GM12878 (cell line): Measurements from ENCODE around the gene ZDHHC1.

Experiments
- CBX5 ChIP-seq: sonication (generic); IDR thresholded peaks from 2 replicates; pipeline ENCODE4 v1.6.1; 2016; ENCODE audit warnings: low read depth, moderate library complexity, mild to moderate bottlenecking, inconsistent platforms
- CEBPB ChIP-seq, 2 experiments: fragments of 150-350 bp in 1 of 2; IDR thresholded peaks; 2 replicates each; pipeline ENCODE4 v1.6.1; 2012 to 2014; ENCODE audit warnings: low read depth in 2 of 2, low read length in 2 of 2, borderline replicate concordance in 1 of 2, inconsistent platforms in 1 of 2
- EP300 ChIP-seq, 2 experiments: fragments of 150-350 bp in 1 of 2; IDR thresholded peaks; 2 replicates each; pipeline ENCODE4 v1.6.1; 2011 to 2012; ENCODE audit warnings: low read depth in 2 of 2, low read length in 2 of 2, borderline replicate concordance in 1 of 2, improper control_type of control experiment in 1 of 2, inconsistent platforms in 1 of 2; ENCODE audit not compliant: control insufficient read depth in 1 of 2
- EZH2 ChIP-seq: IDR thresholded peaks from 2 replicates; pipeline ENCODE4 v1.6.1; 2012; ENCODE audit warnings: low read depth, mild to moderate bottlenecking, control low read depth, inconsistent platforms, low read length, borderline replicate concordance; ENCODE audit not compliant: control insufficient read depth
- RB1 ChIP-seq: fragments of 450-650 bp; formaldehyde crosslinking; IDR thresholded peaks from 2 replicates; pipeline ENCODE4 v1.6.1; 2017; ENCODE audit warnings: mild to moderate bottlenecking, borderline replicate concordance
- RBBP5 ChIP-seq: fragments of 200-600 bp; sonication (generic); conservative IDR thresholded peaks from 2 replicates; pipeline ENCODE4 v1.6.1; 2016
- RFX5 ChIP-seq: IDR thresholded peaks from 2 replicates; pipeline ENCODE4 v1.6.1; 2011; ENCODE audit warnings: low read depth, low read length, improper control_type of control experiment
- TAF1 ChIP-seq: IDR thresholded peaks from 2 replicates; pipeline ENCODE4 v1.6.1; 2011; ENCODE audit warnings: mild to moderate bottlenecking, low read depth, low read length, borderline replicate concordance
- YY1 ChIP-seq: IDR thresholded peaks from 2 replicates; pipeline ENCODE4 v1.6.1; 2011; ENCODE audit warnings: low read depth, mild to moderate bottlenecking, low read length
- TF ChIP-seq, protein P1 (sequence below), 3 experiments: IDR thresholded peaks in 2 of 3; conservative IDR thresholded peaks in 1 of 3; 2 replicates each; pipeline ENCODE4 v1.5.1; 2011; ENCODE audit warnings: low read depth in 3 of 3, low read length in 3 of 3, mild to moderate bottlenecking in 3 of 3, control low read depth in 2 of 3, moderate library complexity in 2 of 3, inconsistent platforms in 1 of 3, mixed read lengths in 1 of 3; ENCODE audit not compliant: control insufficient read depth in 2 of 3, insufficient read depth in 1 of 3; ENCODE audit errors: extremely low read depth in 1 of 3
- TF ChIP-seq, protein P2 (sequence below): fragments of 450-650 bp; IDR thresholded peaks from 2 replicates; pipeline ENCODE4 v1.6.1; 2016; ENCODE audit warnings: mild to moderate bottlenecking, moderate library complexity, borderline replicate concordance
- TF ChIP-seq, protein P3 (sequence below): IDR thresholded peaks from 2 replicates; pipeline ENCODE4 v1.6.1; 2011; ENCODE audit warnings: low read depth, mild to moderate bottlenecking, low read length, moderate library complexity, borderline replicate concordance; ENCODE audit errors: extremely low read depth
- TF ChIP-seq, protein P4 (sequence below): IDR thresholded peaks from 2 replicates; pipeline ENCODE4 v1.6.1; 2012; ENCODE audit warnings: low read depth, low read length, improper control_type of control experiment

DNA sequence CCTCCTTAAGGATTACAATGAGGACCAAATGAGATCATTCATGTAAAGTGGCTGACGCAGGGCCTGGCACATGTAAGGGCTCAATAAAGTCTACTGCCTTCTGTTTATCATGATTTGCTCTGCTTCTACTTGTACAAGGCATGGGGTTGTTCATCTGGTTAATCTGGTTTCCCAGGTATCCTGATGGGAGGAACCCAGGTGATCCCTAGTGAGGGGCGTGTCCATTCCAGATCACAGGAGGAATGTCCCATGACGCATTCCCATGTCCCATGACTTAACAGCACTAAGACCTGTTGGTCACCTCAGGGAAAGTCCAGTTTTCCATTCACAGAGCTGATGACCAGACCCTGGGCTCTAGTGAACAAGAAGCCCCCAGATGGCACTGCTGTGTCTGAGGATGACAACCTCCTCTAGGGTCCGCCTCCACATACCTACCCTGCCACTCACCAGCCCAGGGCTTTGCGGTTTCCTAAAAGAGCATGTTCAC is 11.5 kb downstream of the ZDHHC1 start:
- TF ChIP-seq, protein P1, sequence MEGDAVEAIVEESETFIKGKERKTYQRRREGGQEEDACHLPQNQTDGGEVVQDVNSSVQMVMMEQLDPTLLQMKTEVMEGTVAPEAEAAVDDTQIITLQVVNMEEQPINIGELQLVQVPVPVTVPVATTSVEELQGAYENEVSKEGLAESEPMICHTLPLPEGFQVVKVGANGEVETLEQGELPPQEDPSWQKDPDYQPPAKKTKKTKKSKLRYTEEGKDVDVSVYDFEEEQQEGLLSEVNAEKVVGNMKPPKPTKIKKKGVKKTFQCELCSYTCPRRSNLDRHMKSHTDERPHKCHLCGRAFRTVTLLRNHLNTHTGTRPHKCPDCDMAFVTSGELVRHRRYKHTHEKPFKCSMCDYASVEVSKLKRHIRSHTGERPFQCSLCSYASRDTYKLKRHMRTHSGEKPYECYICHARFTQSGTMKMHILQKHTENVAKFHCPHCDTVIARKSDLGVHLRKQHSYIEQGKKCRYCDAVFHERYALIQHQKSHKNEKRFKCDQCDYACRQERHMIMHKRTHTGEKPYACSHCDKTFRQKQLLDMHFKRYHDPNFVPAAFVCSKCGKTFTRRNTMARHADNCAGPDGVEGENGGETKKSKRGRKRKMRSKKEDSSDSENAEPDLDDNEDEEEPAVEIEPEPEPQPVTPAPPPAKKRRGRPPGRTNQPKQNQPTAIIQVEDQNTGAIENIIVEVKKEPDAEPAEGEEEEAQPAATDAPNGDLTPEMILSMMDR (IDR thresholded peaks at IDR 0.05 in 2 of 3, conservative IDR thresholded peaks at IDR 0.05 in 1 of 3; ENCODE audit: control insufficient read depth in 2 of 3, extremely low read depth in 1 of 3, insufficient read depth in 1 of 3, low read depth in 3 of 3, low read length in 3 of 3): no peak
- TF ChIP-seq YY1 (no peak), CBX5 (no peak), TAF1 (no peak), RFX5 (no peak), RBBP5 (no peak), EP300 (IDR thresholded peaks at IDR 0.05; ENCODE audit: borderline replicate concordance in 1 of 2, control insufficient read depth in 1 of 2, low read depth in 2 of 2, low read length in 2 of 2) (no peak), EZH2 (no peak), CEBPB (IDR thresholded peaks at IDR 0.05; ENCODE audit: borderline replicate concordance in 1 of 2, low read depth in 2 of 2, low read length in 2 of 2) (no peak), RB1 (no peak)
- TF ChIP-seq, protein P2, sequence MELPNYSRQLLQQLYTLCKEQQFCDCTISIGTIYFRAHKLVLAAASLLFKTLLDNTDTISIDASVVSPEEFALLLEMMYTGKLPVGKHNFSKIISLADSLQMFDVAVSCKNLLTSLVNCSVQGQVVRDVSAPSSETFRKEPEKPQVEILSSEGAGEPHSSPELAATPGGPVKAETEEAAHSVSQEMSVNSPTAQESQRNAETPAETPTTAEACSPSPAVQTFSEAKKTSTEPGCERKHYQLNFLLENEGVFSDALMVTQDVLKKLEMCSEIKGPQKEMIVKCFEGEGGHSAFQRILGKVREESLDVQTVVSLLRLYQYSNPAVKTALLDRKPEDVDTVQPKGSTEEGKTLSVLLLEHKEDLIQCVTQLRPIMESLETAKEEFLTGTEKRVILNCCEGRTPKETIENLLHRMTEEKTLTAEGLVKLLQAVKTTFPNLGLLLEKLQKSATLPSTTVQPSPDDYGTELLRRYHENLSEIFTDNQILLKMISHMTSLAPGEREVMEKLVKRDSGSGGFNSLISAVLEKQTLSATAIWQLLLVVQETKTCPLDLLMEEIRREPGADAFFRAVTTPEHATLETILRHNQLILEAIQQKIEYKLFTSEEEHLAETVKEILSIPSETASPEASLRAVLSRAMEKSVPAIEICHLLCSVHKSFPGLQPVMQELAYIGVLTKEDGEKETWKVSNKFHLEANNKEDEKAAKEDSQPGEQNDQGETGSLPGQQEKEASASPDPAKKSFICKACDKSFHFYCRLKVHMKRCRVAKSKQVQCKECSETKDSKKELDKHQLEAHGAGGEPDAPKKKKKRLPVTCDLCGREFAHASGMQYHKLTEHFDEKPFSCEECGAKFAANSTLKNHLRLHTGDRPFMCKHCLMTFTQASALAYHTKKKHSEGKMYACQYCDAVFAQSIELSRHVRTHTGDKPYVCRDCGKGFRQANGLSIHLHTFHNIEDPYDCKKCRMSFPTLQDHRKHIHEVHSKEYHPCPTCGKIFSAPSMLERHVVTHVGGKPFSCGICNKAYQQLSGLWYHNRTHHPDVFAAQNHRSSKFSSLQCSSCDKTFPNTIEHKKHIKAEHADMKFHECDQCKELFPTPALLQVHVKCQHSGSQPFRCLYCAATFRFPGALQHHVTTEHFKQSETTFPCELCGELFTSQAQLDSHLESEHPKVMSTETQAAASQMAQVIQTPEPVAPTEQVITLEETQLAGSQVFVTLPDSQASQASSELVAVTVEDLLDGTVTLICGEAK: no peak
- TF ChIP-seq, protein P3, sequence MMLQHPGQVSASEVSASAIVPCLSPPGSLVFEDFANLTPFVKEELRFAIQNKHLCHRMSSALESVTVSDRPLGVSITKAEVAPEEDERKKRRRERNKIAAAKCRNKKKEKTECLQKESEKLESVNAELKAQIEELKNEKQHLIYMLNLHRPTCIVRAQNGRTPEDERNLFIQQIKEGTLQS: no peak
- TF ChIP-seq, protein P4, sequence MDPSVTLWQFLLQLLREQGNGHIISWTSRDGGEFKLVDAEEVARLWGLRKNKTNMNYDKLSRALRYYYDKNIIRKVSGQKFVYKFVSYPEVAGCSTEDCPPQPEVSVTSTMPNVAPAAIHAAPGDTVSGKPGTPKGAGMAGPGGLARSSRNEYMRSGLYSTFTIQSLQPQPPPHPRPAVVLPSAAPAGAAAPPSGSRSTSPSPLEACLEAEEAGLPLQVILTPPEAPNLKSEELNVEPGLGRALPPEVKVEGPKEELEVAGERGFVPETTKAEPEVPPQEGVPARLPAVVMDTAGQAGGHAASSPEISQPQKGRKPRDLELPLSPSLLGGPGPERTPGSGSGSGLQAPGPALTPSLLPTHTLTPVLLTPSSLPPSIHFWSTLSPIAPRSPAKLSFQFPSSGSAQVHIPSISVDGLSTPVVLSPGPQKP: no peak
